NCI-H2107 treated with DMSO at 0.1 percent for 48 hours (cell line): Measurements from ENCODE around the gene KMT2C.

Experiments
- DNase-seq: peaks from one replicate; lab custom pipeline; 2025; ENCODE audit not compliant: unreplicated experiment; lab: John Stamatoyannopoulos, UW

The KMT2C gene

GRCh38 chr7:152117356-152117755 lies 318.4 kb downstream of the KMT2C start:
- DNase-seq = no peak

- DNase-seq = no peak
These were observed 320.6 kb downstream of the KMT2C start for GRCh38 chr7:152115021-152115718.

DNA sequence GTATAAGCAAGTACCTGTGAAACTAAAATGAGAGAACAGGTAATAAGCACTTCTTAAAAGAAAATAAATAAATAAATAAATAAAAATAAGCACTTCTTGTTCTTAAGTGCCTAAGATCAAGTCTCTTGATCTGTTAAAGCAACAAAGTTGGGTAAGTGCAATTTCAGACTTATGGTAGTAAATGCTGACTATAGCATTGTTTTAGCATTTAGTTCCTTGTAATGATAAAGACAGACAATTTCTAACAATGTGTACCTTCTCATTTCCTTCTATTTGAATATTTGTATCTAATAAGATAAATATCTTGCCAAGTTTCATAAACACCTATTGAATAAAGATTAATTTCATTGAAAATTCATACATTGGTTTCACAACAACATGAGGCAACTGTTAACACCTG lies 323.0 kb downstream of the KMT2C start:
- DNase-seq = no peak

DNA sequence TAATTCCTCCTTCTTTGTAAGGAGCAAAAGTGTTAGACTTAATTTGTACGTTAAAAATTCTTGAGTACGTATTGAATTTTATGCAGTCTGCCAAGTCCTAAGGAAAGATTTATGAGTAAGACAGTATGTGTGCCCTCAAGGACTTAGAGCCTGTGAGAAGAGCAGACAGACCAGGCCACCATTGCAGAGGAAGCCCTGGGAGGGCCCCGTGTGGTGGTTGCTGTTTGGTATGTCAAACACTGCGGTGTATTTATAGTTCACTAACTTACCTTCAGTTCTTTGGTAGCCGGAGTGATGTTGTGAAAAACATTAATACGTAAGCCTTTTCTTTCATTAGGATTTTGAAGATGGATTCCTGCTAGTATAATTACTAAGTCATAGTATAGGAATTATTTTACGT lies 327.4 kb downstream of the KMT2C start:
- no peak for DNase-seq

DNA sequence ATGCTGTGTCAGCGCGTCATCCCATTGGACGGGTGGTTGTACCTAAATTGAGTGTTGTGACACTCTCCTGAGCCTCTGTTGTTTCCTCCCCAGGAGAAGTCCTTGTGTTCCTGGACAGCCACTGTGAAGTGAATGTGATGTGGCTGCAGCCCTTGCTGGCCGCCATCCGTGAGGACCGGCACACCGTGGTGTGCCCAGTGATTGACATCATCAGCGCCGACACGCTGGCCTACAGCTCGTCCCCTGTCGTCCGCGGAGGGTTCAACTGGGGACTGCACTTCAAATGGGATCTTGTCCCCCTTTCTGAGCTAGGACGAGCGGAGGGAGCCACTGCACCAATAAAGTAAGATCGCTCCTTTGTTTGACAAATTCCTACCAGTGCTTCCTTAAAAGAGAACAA lies 327.9 kb downstream of the KMT2C start:
- no peak for DNase-seq

DNA sequence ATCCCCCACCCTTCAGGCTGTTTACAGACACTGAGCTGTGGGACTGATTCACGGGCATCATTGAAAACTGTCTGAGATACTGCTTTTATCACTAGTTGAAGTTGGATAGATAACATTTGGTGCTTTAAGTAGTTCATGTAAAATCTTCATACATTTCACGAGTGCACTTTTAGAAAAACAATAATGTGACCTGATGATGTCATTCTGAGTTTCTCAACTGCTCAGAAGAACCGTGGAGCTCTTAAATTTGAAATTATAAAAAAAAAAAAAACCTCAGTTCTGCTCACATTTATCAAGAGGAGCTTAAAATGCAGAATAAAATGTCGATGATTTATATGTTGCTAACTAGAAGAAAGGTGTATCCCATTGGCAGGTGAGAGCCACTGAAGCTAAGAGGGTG lies 328.8 kb downstream of the KMT2C start:
- DNase-seq = no peak

- DNase-seq = no peak
These were observed 330.6 kb downstream of the KMT2C start for GRCh38 chr7:152105205-152105604.

DNA sequence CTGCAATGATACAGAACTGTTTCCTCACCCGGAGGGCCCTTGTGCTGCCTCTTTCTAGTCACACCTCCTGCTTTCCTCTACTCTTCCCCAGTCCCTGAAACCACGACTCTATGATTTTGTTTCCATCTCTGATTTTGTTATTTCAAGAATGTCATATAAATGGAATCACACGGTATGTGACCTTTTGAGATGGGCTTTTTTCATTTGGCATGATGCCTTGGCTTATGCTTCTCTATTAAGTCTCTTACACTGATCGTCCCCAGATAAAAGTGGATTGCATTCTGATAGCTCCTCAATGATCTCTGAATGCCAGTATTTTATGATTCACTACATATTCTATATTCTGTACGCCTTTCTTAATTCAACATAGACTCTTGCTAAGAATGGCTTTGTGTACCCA lies 332.1 kb downstream of the KMT2C start:
- no peak for DNase-seq

DNA sequence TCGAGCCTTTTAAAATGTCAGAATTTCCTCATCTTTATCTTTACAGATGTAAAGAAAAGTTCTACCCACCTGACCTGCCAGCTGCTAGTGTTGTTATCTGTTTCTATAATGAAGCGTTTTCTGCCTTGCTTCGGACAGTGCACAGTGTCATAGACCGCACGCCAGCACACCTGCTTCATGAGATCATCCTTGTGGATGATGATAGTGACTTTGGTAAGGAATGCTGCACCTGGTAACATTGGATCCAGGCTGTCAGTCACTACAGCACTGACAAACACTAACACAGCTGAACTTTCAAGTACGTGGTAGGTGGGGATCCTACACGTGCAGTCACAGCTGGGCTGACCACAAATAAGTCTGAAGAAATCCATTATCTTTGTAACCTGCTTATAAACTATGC lies 332.7 kb downstream of the KMT2C start:
- DNase-seq = no peak

DNA sequence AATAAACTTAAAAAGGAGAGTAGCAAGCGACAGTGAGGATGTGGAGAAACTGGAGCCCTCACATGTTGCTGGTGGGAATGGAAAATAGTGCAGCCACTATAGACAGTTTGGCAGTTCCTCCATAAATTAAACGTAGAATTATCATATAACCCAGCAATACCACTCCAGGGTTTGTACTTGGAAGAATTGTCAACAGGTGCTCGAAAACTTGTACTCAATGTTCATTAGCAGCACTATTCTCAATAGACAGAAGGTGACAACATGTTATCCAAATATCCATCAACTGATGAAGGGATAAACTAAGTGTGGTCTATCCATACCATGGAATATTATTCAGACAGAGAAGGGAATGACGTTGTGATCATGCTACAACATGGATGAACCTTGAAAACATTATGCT lies 338.5 kb downstream of the KMT2C start:
- no peak for DNase-seq

DNA sequence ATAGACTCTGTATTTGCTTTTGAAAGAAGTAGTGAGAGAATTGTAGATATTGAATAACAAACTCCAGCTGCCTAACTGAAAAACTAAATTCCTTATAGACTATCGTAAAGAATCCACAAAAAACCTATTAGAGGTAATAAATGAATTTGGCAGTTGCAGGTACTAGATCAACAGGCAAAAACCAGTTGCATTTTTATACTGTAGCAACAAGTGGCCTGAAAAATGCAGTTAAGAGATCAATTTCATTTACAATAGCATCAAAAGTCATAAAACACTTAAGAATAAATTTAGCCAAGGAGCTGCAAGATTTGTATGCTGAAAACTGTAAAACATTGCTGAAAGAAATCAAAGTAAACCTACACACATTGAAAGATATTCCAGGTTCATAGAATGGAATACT lies 340.0 kb downstream of the KMT2C start:
- no peak for DNase-seq

GRCh38 chr7:152093717-152094116 lies 342.1 kb downstream of the KMT2C start:
- no peak for DNase-seq

DNA sequence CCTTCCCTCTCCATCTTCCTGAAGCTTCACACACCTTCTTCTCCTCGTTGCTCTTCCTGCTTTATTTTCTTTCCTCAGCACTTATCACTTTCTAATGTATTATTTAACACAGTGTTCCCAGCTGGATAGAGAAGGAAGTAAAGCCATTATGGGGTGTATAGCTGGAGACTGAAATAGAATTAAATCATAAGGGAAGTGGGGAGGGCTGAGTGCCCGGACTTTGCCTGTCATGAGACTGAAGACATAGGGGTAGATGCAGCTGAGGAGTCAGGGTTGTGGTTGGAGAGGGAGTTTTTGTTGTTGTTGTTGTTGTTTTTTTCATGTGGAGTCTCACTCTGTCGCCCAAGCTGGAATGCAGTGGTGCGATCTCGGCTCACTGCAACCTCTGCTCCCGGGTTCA lies 345.1 kb downstream of the KMT2C start:
- no peak for DNase-seq

DNA sequence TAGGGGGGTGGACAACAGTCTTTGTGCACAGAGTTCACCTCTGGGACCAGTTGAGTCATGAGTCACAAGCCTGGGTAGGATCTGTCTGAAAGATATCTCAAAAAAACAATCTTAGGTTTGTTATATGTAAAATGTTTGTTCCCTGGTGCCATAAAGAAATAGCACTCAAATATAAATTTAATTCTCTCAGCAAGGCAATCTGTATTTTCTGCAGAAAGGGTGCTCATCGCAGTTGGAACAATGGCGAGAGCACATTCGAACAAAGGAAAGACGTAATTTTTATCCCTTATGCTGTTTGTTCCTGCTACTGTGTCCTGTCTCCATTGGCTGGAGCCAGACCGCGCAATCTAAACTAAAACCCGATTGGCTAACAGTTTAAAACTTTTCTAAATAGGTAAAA lies 346.6 kb downstream of the KMT2C start:
- no peak for DNase-seq

DNA sequence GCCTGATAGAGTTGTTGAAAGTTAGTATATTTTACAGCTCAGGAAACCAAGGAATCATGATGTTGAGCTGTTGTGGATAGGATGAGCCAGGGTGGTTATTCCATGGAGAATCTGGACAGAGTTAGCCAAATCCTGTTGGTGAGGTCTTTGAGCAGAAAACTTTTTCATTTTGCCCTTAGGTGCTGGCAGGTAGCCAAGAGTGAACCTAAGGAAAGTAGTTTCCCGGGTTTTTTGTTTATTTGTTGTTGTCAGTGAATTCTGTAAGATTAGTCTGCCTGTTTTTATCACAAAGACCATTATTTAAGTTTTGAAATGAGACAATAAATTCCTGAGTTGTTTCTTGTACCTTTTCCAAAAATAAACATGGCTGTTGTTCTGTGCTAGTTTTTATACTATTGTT lies 349.3 kb downstream of the KMT2C start:
- no peak for DNase-seq

GRCh38 chr7:152085131-152085530 lies 350.7 kb downstream of the KMT2C start:
- no peak for DNase-seq
